ENCODE measurements around the gene LENG9. TPM values are rescaled to one million over a fixed set of nuclear protein-coding genes. Genes with fewer than 3 reads are reported as not detected.

The LENG9 gene
- total and polyA plus RNA-seq, 4 donors = 1.8 to 13.8 (median 8.2) TPM

DNA sequence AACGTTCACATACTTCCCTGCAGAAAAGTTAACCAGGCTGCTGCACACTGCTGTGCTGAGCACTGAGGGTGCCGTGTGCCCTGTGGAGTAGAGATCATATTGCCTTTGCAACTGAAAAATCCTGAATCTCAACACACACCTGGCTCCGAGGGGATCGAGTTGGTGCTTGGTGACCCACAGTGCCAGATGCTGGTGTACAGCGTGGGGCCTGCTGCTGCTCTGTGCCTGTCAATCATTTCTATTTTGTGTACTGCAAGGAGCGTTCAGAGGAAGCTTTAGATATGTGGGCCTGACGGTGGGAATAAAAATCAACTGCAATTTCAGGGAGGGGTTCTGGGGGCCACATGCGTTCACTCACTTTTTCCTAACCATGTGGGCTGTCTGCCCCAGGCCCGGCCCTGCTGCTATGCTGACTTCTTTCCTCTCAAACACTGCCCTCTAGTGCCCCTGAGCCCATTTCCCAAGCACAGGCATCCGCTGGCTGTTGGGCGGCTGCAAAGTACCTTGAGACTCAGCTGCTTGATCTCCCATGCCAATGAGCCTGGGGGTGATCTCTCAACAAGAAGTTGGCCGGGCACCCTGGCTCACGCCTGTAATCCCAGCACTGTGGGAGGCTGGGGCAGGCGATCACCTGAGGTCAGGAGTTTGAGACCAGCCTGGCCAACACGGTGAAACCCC is 24.3 kb downstream of the LENG9 start:
- TF ChIP-seq, protein P1, sequence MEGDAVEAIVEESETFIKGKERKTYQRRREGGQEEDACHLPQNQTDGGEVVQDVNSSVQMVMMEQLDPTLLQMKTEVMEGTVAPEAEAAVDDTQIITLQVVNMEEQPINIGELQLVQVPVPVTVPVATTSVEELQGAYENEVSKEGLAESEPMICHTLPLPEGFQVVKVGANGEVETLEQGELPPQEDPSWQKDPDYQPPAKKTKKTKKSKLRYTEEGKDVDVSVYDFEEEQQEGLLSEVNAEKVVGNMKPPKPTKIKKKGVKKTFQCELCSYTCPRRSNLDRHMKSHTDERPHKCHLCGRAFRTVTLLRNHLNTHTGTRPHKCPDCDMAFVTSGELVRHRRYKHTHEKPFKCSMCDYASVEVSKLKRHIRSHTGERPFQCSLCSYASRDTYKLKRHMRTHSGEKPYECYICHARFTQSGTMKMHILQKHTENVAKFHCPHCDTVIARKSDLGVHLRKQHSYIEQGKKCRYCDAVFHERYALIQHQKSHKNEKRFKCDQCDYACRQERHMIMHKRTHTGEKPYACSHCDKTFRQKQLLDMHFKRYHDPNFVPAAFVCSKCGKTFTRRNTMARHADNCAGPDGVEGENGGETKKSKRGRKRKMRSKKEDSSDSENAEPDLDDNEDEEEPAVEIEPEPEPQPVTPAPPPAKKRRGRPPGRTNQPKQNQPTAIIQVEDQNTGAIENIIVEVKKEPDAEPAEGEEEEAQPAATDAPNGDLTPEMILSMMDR (IDR thresholded peaks at IDR 0.05; ENCODE audit: control extremely low read depth, extremely low read depth) = no peak
- Histone ChIP-seq H3K27me3 (ENCODE audit: control insufficient read depth in 3 of 3, insufficient read depth in 3 of 3, low read length in 2 of 3) (no peaks in the 10 kb centered on the region), H3K27ac (ENCODE audit: low read depth in 1 of 2, low read length in 1 of 2) (no peak overlapping the region), H3K36me3 (ENCODE audit: control insufficient read depth in 4 of 4, insufficient read depth in 4 of 4, low read length in 4 of 4) (peaks cover 0 to 9% (median 4%) of the 10 kb centered on the region in 4 donors), H3K4me3 (no peak overlapping the region), H3K9me3 (ENCODE audit: control insufficient read depth in 4 of 4, insufficient read depth in 3 of 4, low read length in 3 of 4) (no peaks in the 10 kb centered on the region), H3K9ac (ENCODE audit: insufficient read depth in 1 of 2, low read length in 2 of 2) (no peak overlapping the region), H3K4me1 (ENCODE audit: control insufficient read depth in 5 of 5, insufficient read depth in 5 of 5, low read length in 5 of 5) (peaks cover 0 to 19% (median 4%) of the 10 kb centered on the region in 5 donors)
- ATAC-seq (ENCODE audit: insufficient read depth, low FRiP score) (no peak), DNase-seq (peak in 2 of 3 donors; percentile 39 to 46)
- 72 to 76% methylated on average over 15 of the region's 15 CpGs for WGBS, 2 donors

DNA sequence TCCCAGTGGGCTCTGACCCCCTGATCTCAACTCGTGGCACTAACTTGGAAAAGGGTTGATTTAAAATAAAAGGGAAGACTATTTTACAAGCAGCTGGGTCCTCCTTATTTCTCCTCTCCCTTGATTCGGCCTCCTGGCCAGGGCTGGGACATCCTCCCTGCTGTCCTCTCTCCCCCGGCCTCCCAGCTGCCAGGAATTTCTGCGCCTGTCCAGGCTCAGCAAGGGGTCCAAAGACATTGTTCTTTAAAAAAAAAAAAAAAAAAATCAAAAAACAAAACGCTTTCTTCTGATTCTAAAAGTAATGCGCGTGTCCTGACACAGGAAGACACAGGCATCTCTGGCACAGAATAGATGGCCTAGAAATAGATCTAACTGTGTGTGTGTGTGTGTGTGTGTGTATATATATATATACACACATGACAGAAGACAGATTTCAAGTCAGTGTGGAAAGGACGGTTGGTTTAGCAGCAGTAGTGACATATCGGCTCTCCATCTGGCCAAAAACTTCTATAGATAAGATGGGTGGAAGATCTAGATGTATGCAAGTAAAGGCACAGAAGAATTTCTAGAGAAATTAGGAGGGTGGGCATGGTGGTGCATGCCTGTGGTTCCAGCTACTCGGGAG is 26.8 kb downstream of the LENG9 start:
- peaks cover 0 to 9% (median 4%) of the 10 kb centered on the region in 4 donors for H3K36me3 ChIP-seq (ENCODE audit: control insufficient read depth in 4 of 4, insufficient read depth in 4 of 4, low read length in 4 of 4)
- ATAC-seq (ENCODE audit: insufficient read depth, low FRiP score) (no peak), DNase-seq (peak in 2 of 3 donors; percentile 36 to 37)
- WGBS, 2 donors = 80 to 84% methylated on average over 10 of the region's 10 CpGs
- no peak overlapping the region for H3K27ac ChIP-seq (ENCODE audit: low read depth in 1 of 2, low read length in 1 of 2)
- no peak overlapping the region for H3K9ac ChIP-seq (ENCODE audit: insufficient read depth in 1 of 2, low read length in 2 of 2)
- TF ChIP-seq, protein P1 (IDR thresholded peaks at IDR 0.05; ENCODE audit: control extremely low read depth, extremely low read depth) = no peak
- H3K4me3 ChIP-seq = no peak overlapping the region
- peaks cover 0 to 21% (median 4%) of the 10 kb centered on the region in 5 donors for H3K4me1 ChIP-seq (ENCODE audit: control insufficient read depth in 5 of 5, insufficient read depth in 5 of 5, low read length in 5 of 5)
- no peaks in the 10 kb centered on the region for H3K9me3 ChIP-seq (ENCODE audit: control insufficient read depth in 4 of 4, insufficient read depth in 3 of 4, low read length in 3 of 4)
- H3K27me3 ChIP-seq (ENCODE audit: control insufficient read depth in 3 of 3, insufficient read depth in 3 of 3, low read length in 2 of 3) = no peaks in the 10 kb centered on the region

DNA sequence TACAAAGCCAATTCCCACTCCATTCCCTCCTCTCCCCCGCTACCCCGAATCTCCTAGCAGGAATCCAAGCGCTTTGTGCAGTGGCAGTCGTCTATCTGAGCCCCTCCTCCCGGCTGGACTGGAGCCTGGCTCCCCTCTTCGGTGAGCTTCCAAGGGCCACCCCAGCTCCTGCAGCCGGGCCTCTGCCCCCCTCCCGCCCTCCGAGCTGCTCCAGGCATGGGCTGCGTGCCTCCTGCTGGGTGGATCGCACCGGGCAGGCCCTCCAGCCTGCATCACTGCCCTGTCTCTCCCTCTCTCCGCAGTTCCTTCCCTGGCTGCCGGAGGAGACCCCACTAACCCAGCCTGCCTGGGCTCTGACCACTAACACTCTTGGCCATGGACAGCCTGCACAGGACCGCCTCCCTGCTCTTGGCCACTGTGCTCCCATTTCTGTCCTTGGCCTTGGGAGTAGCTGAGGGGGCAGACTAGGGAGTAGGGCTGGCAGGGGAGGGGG is 27.5 kb downstream of the LENG9 start:
- Histone ChIP-seq H3K4me3 (no peak overlapping the region), H3K9ac (ENCODE audit: insufficient read depth in 1 of 2, low read length in 2 of 2) (no peak overlapping the region), H3K27ac (ENCODE audit: low read depth in 1 of 2, low read length in 1 of 2) (no peak overlapping the region), H3K27me3 (ENCODE audit: control insufficient read depth in 3 of 3, insufficient read depth in 3 of 3, low read length in 2 of 3) (no peaks in the 10 kb centered on the region), H3K9me3 (ENCODE audit: control insufficient read depth in 4 of 4, insufficient read depth in 3 of 4, low read length in 3 of 4) (no peaks in the 10 kb centered on the region), H3K36me3 (ENCODE audit: control insufficient read depth in 4 of 4, insufficient read depth in 4 of 4, low read length in 4 of 4) (peaks cover 0 to 9% (median 4%) of the 10 kb centered on the region in 4 donors), H3K4me1 (ENCODE audit: control insufficient read depth in 5 of 5, insufficient read depth in 5 of 5, low read length in 5 of 5) (peaks cover 0 to 27% (median 4%) of the 10 kb centered on the region in 5 donors)
- ATAC-seq (ENCODE audit: insufficient read depth, low FRiP score) = no peak
- TF ChIP-seq, protein P1 (IDR thresholded peaks at IDR 0.05; ENCODE audit: control extremely low read depth, extremely low read depth) = no peak
- WGBS, 2 donors = 67 to 77% methylated on average over 15 of the region's 15 CpGs
- peak; percentile 37 to 52 (median 47) for DNase-seq
